GM12872 (cell line): ENCODE results near the gene AKAP6.

Experiments used
- TF ChIP-seq, protein P1 (sequence below): IDR thresholded peaks from 3 replicates; pipeline ENCODE4 v1.5.1; 2011; ENCODE audit warnings: low read depth, mild to moderate bottlenecking, low read length, moderate library complexity; ENCODE audit not compliant: insufficient read depth

The AKAP6 gene

DNA sequence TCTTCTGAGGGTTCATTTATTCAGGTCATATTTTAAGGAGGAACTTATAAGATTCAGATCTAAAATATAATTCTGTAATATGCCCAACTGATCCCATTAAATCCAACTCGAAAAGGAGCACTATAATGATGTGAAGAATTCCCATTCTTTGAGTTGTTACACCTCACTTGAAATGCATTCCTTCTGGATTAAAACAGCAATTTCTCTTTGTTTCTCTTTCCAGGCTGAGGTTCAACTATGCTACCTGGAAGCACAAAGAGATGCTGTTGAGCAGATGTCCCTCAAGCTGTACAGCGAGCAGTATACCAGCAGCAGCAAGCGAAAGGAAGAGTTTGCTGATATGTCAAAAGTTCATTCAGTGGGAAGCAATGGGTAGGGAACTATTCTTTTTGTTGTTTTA, 349.0 kb downstream of the AKAP6 start:
- TF ChIP-seq, protein P1, sequence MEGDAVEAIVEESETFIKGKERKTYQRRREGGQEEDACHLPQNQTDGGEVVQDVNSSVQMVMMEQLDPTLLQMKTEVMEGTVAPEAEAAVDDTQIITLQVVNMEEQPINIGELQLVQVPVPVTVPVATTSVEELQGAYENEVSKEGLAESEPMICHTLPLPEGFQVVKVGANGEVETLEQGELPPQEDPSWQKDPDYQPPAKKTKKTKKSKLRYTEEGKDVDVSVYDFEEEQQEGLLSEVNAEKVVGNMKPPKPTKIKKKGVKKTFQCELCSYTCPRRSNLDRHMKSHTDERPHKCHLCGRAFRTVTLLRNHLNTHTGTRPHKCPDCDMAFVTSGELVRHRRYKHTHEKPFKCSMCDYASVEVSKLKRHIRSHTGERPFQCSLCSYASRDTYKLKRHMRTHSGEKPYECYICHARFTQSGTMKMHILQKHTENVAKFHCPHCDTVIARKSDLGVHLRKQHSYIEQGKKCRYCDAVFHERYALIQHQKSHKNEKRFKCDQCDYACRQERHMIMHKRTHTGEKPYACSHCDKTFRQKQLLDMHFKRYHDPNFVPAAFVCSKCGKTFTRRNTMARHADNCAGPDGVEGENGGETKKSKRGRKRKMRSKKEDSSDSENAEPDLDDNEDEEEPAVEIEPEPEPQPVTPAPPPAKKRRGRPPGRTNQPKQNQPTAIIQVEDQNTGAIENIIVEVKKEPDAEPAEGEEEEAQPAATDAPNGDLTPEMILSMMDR = no peak

DNA sequence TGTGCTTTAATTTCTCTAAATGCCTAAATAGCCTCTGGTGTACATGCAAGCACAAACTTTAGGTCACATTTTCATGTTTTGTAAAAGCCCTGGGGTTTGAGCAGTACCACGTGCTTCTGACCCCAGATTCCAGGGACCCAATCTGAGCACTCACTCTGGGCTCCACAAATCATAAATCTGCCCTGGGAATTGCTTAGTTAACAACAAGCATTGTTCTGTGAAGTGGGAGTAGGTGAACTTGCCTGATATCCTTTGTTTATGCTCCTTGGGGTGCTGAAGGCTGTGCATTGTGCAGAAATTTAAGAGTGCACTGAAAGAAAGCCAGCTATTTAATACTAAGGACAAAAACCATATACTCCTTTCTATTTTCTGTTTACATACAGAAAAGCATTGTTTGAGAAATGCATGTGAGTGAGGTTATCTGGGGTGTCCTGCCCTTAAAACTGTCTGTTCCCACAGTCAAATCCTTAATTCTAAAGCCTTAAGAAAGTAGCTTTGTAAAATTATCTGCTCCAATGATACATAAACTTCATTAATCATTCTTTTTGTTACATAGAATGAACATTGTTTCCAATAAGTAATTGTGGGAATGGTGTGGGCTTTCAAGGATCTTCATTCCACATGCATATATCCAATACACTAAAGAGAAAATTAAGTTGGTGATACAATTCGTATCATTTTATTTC, 351.0 kb downstream of the AKAP6 start:
- TF ChIP-seq, protein P1 = no peak

DNA sequence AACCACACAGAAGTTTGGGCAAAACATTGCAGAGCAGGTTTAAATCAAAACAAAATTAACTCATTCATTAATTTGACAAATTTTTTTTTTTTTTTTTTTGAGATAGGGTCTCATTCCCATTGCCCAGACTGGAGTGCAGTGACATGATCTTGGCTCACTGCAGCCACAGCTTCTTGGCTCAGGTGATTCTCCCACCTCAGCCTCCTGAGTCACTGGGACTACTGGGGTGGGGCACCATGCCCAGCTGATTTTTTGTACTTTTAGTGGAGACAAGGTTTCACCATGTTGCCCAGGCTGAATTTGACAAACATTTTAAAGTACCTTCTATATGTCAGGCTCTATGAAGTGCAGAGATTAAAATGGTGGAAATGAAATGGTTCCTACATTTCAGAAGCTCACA, 352.5 kb downstream of the AKAP6 start:
- TF ChIP-seq, protein P1 = no peak

DNA sequence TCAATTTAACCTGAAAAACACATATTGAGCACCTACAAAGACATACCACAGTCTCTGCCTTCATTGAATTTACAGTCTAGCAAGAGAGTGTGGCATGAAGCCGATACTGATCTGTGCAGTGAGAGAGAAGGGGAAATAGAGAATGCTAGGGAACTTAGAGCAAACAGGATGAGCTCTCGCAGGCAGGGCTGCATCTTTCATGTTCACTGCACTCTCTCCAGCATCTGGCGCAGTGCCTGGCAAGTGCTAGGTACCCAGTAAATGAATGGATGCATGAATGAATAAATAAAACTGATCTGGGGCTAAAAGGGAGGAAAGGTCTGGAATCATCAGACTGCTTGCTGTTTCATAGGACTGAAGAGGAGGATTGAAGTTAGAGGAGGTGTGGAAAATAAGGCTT, 353.1 kb downstream of the AKAP6 start:
- TF ChIP-seq, protein P1 = no peak

DNA sequence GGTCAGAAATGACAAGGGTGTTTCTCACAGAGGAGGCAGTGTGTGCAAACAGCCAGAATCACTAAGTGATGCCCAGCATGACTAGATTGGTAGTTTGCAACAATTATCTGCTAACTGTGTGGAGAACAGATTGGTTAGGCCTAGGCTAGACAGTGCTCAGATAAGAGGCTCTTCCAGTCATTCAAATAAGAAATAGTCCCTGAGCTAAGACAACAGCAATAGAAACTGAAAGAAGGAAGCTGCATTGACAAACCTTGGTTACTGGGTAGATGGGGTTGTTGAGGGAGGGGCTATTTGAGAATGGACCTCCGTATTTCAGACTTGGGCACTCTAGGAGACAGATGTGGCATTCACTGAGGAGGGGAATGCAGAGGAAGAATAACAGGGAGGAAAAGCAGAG, 354.6 kb downstream of the AKAP6 start:
- TF ChIP-seq, protein P1 = no peak

DNA sequence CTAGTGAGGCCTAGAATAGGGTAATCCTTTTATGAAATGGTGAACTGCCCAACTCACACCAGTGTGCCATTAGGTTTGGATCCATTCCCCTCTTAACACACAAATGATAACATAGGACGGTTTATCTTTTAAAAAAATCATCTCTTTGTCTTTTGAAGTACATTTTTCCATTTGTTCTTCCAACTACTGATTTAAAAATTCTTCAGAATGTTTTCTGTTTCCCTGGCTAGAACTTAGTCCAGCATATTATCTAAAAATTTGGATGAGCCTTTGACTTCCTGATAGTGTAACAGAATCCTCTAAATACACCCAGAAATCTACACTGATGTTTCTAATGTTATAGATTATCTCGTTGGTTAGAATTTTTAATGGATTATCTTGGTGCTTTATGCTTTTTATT, 359.8 kb downstream of the AKAP6 start:
- TF ChIP-seq, protein P1 = no peak

DNA sequence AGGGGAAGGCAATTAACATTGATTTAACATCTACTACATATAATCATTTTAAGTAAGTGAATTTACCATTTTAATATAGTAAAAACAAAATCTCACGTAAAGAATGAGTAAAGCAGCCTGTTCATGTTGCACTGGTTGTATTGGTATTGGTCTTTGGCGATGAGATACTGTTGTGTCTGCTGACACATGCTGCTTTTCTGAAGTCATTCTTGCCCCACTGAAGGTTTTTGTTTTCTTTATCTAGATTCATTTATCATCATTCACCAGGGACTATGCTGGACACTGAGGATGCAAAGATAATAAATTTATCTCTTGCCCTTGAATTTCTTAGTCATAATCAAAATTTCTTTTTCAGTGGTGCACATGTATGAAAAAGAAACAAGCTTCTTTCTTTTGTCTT, 363.3 kb downstream of the AKAP6 start:
- TF ChIP-seq, protein P1 = no peak
